ENCODE data around the gene DNAH10. TPM values are rescaled to one million over a fixed set of nuclear protein-coding genes. Genes with fewer than 3 reads are reported as not detected.

The DNAH10 gene
- total RNA-seq, 1 donor from 2014 or later, result 1.2 TPM

GRCh38 chr12:123828854-123829547 lies 66.9 kb downstream of the DNAH10 start:
- Mint-ChIP-seq H3K27me3 (ENCODE audit: low read depth) (peaks cover 18% of the 10 kb centered on the region), H3K4me3 (ENCODE audit: unreplicated experiment) (no peak overlapping the region), H3K36me3 (ENCODE audit: low read depth) (peaks cover 11% of the 10 kb centered on the region), H3K4me1 (ENCODE audit: low read depth) (peaks cover 3% of the 10 kb centered on the region), H3K27ac (ENCODE audit: unreplicated experiment) (no peak overlapping the region), H3K9me3 (ENCODE audit: low read depth) (peaks cover 32% of the 10 kb centered on the region)
- no peak for DNase-seq (ENCODE audit: low spot score)
- no peak for TF ChIP-seq CTCF (IDR thresholded peaks at IDR 0.05)

- Mint-ChIP-seq H3K9me3 (ENCODE audit: low read depth) (peaks cover 34% of the 10 kb centered on the region), H3K27me3 (ENCODE audit: low read depth) (peaks cover 14% of the 10 kb centered on the region), H3K27ac (ENCODE audit: unreplicated experiment) (no peak overlapping the region), H3K36me3 (ENCODE audit: low read depth) (peaks cover 9% of the 10 kb centered on the region), H3K4me1 (ENCODE audit: low read depth) (peaks cover 3% of the 10 kb centered on the region), H3K4me3 (ENCODE audit: unreplicated experiment) (no peak overlapping the region)
- no peak for TF ChIP-seq CTCF (IDR thresholded peaks at IDR 0.05)
- DNase-seq (ENCODE audit: low spot score), result no peak
Observed at GRCh38 chr12:123829561-123829960, 67.5 kb downstream of the DNAH10 start.

GRCh38 chr12:123830675-123831074 lies 68.6 kb downstream of the DNAH10 start:
- no peak for TF ChIP-seq CTCF (IDR thresholded peaks at IDR 0.05)
- Mint-ChIP-seq H3K9me3 (ENCODE audit: low read depth) (peaks cover 40% of the 10 kb centered on the region), H3K36me3 (ENCODE audit: low read depth) (peaks cover 11% of the 10 kb centered on the region), H3K27ac (ENCODE audit: unreplicated experiment) (no peak overlapping the region), H3K4me1 (ENCODE audit: low read depth) (peaks cover 3% of the 10 kb centered on the region), H3K4me3 (ENCODE audit: unreplicated experiment) (no peak overlapping the region), H3K27me3 (ENCODE audit: low read depth) (peaks cover 7% of the 10 kb centered on the region)
- no peak for DNase-seq (ENCODE audit: low spot score)

GRCh38 chr12:123832052-123832451 lies 70.0 kb downstream of the DNAH10 start:
- H3K4me3 Mint-ChIP-seq (ENCODE audit: unreplicated experiment), result no peak overlapping the region
- no peak for DNase-seq (ENCODE audit: low spot score)
- no peak for TF ChIP-seq CTCF (IDR thresholded peaks at IDR 0.05)
- H3K27ac Mint-ChIP-seq (ENCODE audit: unreplicated experiment), result no peak overlapping the region
- peaks cover 3% of the 10 kb centered on the region for H3K4me1 Mint-ChIP-seq (ENCODE audit: low read depth)
- H3K9me3 Mint-ChIP-seq (ENCODE audit: low read depth), result peaks cover 40% of the 10 kb centered on the region
- no peaks in the 10 kb centered on the region for H3K27me3 Mint-ChIP-seq (ENCODE audit: low read depth)
- H3K36me3 Mint-ChIP-seq (ENCODE audit: low read depth), result peaks cover 11% of the 10 kb centered on the region

GRCh38 chr12:123833830-123834229 lies 71.7 kb downstream of the DNAH10 start:
- Mint-ChIP-seq H3K4me3 (ENCODE audit: unreplicated experiment) (no peak overlapping the region), H3K36me3 (ENCODE audit: low read depth) (peaks cover 6% of the 10 kb centered on the region), H3K4me1 (ENCODE audit: low read depth) (no peaks in the 10 kb centered on the region), H3K9me3 (ENCODE audit: low read depth) (peaks cover 27% of the 10 kb centered on the region), H3K27ac (ENCODE audit: unreplicated experiment) (no peak overlapping the region), H3K27me3 (ENCODE audit: low read depth) (no peaks in the 10 kb centered on the region)
- no peak for DNase-seq (ENCODE audit: low spot score)
- no peak for TF ChIP-seq CTCF (IDR thresholded peaks at IDR 0.05)
